Tibial nerve (tissue), 4 donors: ENCODE data around the gene ANKRD50. TPM values are rescaled to one million over a fixed set of nuclear protein-coding genes. Genes with fewer than 3 reads are reported as not detected.

ENCODE experiments used
- DNase-seq, 2 donors: peaks; one replicate each; pipeline ENCODE4 v3.0.0-alpha.2; 2019; ENCODE audit warnings: low spot score in 2 of 2
- H3K27ac ChIP-seq, 4 donors: fragments of 200-600 bp; sonication (generic) in 3 of 4; one replicate each; pipeline ENCODE4 v1.5.1; 2017 to 2019; ENCODE audit warnings: mild to moderate bottlenecking in 1 of 4
- H3K27me3 ChIP-seq, 2 donors: fragments of 200-600 bp; sonication (generic) in 1 of 2; one replicate each; pipeline versions ENCODE4 v1.5.1 to v1.6.0; 2017 to 2019
- H3K36me3 ChIP-seq, 3 donors: fragments of 200-600 bp; sonication (generic); one replicate each; pipeline ENCODE4 v1.5.1; 2018 to 2019
- H3K4me1 ChIP-seq, 4 donors: fragments of 200-600 bp; sonication (generic) in 3 of 4; one replicate each; pipeline ENCODE4 v1.5.1; 2017 to 2019
- H3K4me3 ChIP-seq, 4 donors: fragments of 200-600 bp; sonication (generic) in 3 of 4; one replicate each; pipeline ENCODE4 v1.5.1; 2017 to 2019; ENCODE audit warnings: mild to moderate bottlenecking in 1 of 4, moderate library complexity in 1 of 4
- H3K9me3 ChIP-seq, 4 donors: fragments of 200-600 bp; sonication (generic) in 3 of 4; one replicate each; pipeline ENCODE4 v1.5.1; 2017 to 2019
- EP300 ChIP-seq, 2 donors: sonication (generic); formaldehyde crosslinking; IDR thresholded peaks; one replicate each; pipeline ENCODE4 v1.6.1; 2017; ENCODE audit warnings: antibody characterized with exemption in 2 of 2, mild to moderate bottlenecking in 1 of 2
- POLR2A ChIP-seq, 2 donors: fragments of 450-650 bp; IDR thresholded peaks; one replicate each; pipeline ENCODE4 v1.6.1; 2017; ENCODE audit warnings: antibody characterized with exemption in 2 of 2, mild to moderate bottlenecking in 2 of 2, moderate library complexity in 2 of 2
- WGBS, 2 donors: methylation state at CpG; one replicate each; pipeline ENCODE4 v1.1.5; 2018; 5-methylcytosine and 5-hydroxymethylcytosine counted together
- total RNA-seq, 4 donors: library from RNA; depleted of rRNA; stranded (reverse); fragments of >200 nt; gene quantifications; one replicate each; pipeline ENCODE4 v1.1.0, GENCODE V29; 2016
- TF ChIP-seq, protein P1 (sequence below), 5 experiments: fragments of 200-600 bp in 3 of 5; fragments of 450-650 bp in 2 of 5; sonication (generic) in 3 of 5; IDR thresholded peaks; one replicate each; pipeline ENCODE4 v1.5.1; 2016 to 2019; ENCODE audit warnings: antibody characterized with exemption in 5 of 5, mild to moderate bottlenecking in 3 of 5, moderate library complexity in 2 of 5

The ANKRD50 gene
- total RNA-seq, 4 donors from 2014 or later, result 16.5 to 26.4 (median 19.5) TPM

DNA sequence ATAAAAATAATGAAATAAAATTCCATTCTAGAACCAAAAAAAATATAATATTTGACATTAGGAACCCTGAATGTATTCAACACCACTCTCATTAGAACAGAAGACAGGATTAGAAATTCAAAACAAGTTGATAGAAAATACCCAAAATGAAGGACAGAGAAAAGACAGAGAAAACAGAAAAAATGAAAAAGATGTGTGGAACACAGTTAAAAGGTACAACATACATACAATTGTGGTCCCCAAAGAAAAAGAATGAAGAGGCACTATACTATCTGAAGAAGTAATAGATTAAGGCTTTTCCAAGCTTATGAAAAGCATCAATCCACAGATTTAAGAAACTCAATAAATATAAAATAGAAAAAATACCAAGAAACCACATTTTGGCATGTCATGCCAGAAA, 16.4 kb downstream of the ANKRD50 start:
- no peak overlapping the region for H3K27ac ChIP-seq
- TF ChIP-seq POLR2A (IDR thresholded peaks at IDR 0.05), result no peak
- TF ChIP-seq, protein P1, sequence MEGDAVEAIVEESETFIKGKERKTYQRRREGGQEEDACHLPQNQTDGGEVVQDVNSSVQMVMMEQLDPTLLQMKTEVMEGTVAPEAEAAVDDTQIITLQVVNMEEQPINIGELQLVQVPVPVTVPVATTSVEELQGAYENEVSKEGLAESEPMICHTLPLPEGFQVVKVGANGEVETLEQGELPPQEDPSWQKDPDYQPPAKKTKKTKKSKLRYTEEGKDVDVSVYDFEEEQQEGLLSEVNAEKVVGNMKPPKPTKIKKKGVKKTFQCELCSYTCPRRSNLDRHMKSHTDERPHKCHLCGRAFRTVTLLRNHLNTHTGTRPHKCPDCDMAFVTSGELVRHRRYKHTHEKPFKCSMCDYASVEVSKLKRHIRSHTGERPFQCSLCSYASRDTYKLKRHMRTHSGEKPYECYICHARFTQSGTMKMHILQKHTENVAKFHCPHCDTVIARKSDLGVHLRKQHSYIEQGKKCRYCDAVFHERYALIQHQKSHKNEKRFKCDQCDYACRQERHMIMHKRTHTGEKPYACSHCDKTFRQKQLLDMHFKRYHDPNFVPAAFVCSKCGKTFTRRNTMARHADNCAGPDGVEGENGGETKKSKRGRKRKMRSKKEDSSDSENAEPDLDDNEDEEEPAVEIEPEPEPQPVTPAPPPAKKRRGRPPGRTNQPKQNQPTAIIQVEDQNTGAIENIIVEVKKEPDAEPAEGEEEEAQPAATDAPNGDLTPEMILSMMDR (IDR thresholded peaks at IDR 0.05), result no peak
- TF ChIP-seq EP300 (IDR thresholded peaks at IDR 0.05), result no peak
- no peak for DNase-seq

DNA sequence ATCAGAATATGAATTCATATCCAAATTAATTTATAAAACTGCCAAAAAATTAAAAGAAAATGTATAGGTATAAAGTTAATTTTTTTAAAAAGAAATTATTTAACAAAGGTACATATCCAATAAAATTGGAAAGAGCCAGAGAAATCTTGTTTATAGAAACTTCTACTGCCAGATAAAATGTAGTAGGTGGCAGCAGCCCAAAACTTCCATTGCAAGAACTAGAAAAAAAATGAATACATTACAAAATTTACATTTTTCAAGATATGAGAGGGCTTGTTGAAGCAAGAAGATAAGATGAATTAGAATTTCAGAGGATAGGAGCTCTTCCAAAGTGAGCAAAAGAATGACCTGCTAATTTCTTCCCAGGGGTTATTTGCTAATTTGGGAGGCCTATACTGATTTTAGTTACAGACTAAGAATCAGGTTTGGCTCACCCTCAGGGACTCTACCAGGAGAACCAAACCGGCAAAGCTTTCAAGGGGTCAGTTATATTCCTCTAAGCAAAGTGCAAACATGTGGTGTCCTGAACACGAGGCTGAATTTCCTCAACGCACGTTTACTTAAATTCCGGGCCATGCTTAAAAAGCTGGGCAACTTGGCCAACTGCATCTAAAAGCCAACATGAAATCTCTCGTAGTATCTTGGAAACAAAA, 17.5 kb downstream of the ANKRD50 start:
- TF ChIP-seq EP300 (IDR thresholded peaks at IDR 0.05) (no peak), POLR2A (IDR thresholded peaks at IDR 0.05) (no peak)
- TF ChIP-seq, protein P1 (IDR thresholded peaks at IDR 0.05), result no peak
- H3K4me3 ChIP-seq, result no peak overlapping the region
- 85 to 89% methylated on average over 6 of the region's 6 CpGs for WGBS, 2 donors

More for the DNA sequence above, 16.4 kb downstream of the ANKRD50 start:
- peaks cover 0 to 17% (median 4%) of the 10 kb centered on the region in 4 donors for H3K9me3 ChIP-seq
- no peaks in the 10 kb centered on the region for H3K27me3 ChIP-seq
- H3K4me3 ChIP-seq, result no peak overlapping the region
- H3K4me1 ChIP-seq, result no peaks in the 10 kb centered on the region
- peaks cover 0 to 20% (median 0%) of the 10 kb centered on the region in 3 donors for H3K36me3 ChIP-seq

DNA sequence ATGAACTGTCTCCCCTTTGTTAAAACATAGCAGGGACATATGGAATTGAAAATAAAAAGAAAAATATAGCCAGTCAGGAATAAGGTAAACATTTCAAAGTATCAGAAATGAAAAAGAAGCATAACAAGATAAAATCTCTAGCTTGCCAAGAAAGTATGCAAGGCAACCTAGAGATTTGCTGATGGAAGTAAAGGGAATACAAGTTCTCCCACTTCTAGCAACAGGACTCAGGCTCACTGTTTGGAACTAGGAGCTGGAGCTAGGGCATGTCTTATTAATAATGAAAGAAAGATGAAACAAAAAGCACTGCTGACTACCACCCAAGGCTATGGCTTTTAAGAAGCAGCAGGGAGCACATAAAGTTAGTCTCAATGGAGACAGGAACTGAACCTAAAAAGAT, 18.2 kb downstream of the ANKRD50 start:
- TF ChIP-seq, protein P1 (IDR thresholded peaks at IDR 0.05), result no peak
- TF ChIP-seq POLR2A (IDR thresholded peaks at IDR 0.05) (no peak), EP300 (IDR thresholded peaks at IDR 0.05) (no peak)
- no peaks in the 10 kb centered on the region for H3K4me1 ChIP-seq
- H3K4me3 ChIP-seq, result no peak overlapping the region
- no peak overlapping the region for H3K27ac ChIP-seq
- no peaks in the 10 kb centered on the region for H3K27me3 ChIP-seq
- peaks cover 0 to 17% (median 4%) of the 10 kb centered on the region in 4 donors for H3K9me3 ChIP-seq
- DNase-seq, result no peak
- peaks cover 0 to 14% (median 0%) of the 10 kb centered on the region in 3 donors for H3K36me3 ChIP-seq

More for the DNA sequence above, 17.5 kb downstream of the ANKRD50 start:
- H3K27ac ChIP-seq, result no peak overlapping the region
- no peaks in the 10 kb centered on the region for H3K27me3 ChIP-seq
- H3K36me3 ChIP-seq, result peaks cover 0 to 14% (median 0%) of the 10 kb centered on the region in 3 donors
- no peak for DNase-seq
- H3K9me3 ChIP-seq, result peaks cover 0 to 17% (median 4%) of the 10 kb centered on the region in 4 donors
- no peaks in the 10 kb centered on the region for H3K4me1 ChIP-seq

DNA sequence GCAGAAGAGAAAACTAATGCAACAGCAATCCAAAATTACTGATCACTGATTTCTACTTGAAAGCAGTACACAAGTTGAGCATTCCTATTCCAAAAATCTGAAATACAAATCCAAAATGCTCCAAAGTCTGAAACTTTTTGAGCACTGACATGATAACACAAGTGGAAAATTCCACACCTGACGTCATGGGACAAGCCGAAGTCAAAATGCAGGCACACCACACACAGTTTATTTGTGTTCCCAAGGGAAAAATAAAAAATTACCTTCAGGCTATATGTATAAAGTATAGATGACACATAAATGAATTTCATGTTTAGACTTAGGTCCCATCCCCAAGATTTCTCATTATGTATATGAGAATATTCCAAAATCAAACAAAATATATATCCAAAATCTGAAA, 20.7 kb downstream of the ANKRD50 start:
- peaks cover 0 to 7% (median 0%) of the 10 kb centered on the region in 3 donors for H3K36me3 ChIP-seq
- no peak overlapping the region for H3K27ac ChIP-seq
- peaks cover 0 to 3% (median 0%) of the 10 kb centered on the region in 4 donors for H3K4me1 ChIP-seq
- no peak overlapping the region for H3K4me3 ChIP-seq
- TF ChIP-seq EP300 (IDR thresholded peaks at IDR 0.05), result no peak
- TF ChIP-seq POLR2A (IDR thresholded peaks at IDR 0.05), result no peak
- TF ChIP-seq, protein P1 (IDR thresholded peaks at IDR 0.05), result no peak
- no peaks in the 10 kb centered on the region for H3K27me3 ChIP-seq
- H3K9me3 ChIP-seq, result peaks cover 0 to 16% (median 4%) of the 10 kb centered on the region in 4 donors
- 85 to 88% methylated on average over 2 of the region's 2 CpGs for whole genome bisulfite sequencing, 2 donors
- DNase-seq, result no peak

DNA sequence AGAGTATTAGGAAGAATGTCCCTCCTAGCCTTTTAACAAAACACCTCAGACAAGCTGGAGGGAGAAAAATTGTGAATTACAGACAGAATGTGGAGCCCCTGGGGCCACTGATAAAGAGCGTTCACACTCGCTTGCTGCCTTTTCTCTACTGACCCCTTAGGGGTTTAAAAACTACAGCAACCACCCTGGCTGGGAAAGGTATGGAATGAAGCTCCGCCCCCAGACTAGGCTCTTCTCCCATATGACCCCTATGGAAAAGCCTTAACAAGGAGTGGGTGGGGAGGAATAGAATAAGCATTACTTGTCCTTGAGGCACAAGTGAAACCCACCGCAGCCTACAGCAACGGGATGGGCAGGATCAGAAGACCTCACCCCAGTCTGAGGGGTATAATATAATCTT, 26.3 kb downstream of the ANKRD50 start:
- DNase-seq, result no peak
- H3K4me1 ChIP-seq, result peaks cover 0 to 17% (median 0%) of the 10 kb centered on the region in 4 donors
- H3K4me3 ChIP-seq, result no peak overlapping the region
- TF ChIP-seq, protein P1 (IDR thresholded peaks at IDR 0.05), result no peak
- no peak for TF ChIP-seq EP300 (IDR thresholded peaks at IDR 0.05)
- no peak for TF ChIP-seq POLR2A (IDR thresholded peaks at IDR 0.05)
- no peaks in the 10 kb centered on the region for H3K9me3 ChIP-seq
- no peaks in the 10 kb centered on the region for H3K27me3 ChIP-seq
- H3K36me3 ChIP-seq, result no peaks in the 10 kb centered on the region
- WGBS, 2 donors, result 54 to 63% methylated on average over 5 of the region's 5 CpGs
- H3K27ac ChIP-seq, result peak overlapping the region in 2 of 4 donors; percentile 7 to 70
